Activated T-cell treated with anti-CD3 and anti-CD28 coated beads, Interleukin-2, amount 50 U/mL, for 4 hours (primary cell): ENCODE results near the gene SPIB. TPM values are rescaled to one million over a fixed set of nuclear protein-coding genes. Genes with fewer than 3 reads are reported as not detected.
"Not testable (repeated sequence)": the region's sequence is repeated elsewhere in the genome, so short reads cannot be mapped to it uniquely, and the experiment has no call there.

ENCODE experiments used
- ATAC-seq, 2 donors: fragments of 200-7000 bp; cut with Tn5 transposase; one replicate each; pipeline ENCODE4 v1.10.0; 2021
- DNase-seq: peaks from one replicate; pipeline ENCODE4 v3.0.0-alpha.2; 2020
- H3K27me3 Mint-ChIP-seq: one replicate; pipeline ENCODE4 v1.8.0; 2021; ENCODE audit warnings: low read depth, mixed read lengths
- H3K36me3 Mint-ChIP-seq: one replicate; pipeline ENCODE4 v1.8.0; 2022; ENCODE audit warnings: mixed read lengths; ENCODE audit not compliant: insufficient read depth
- H3K4me1 Mint-ChIP-seq: one replicate; pipeline ENCODE4 v1.8.0; 2021; ENCODE audit warnings: low read depth, mixed read lengths
- H3K4me3 Mint-ChIP-seq: one replicate; pipeline ENCODE4 v1.8.0; 2021; ENCODE audit warnings: mild to moderate bottlenecking, moderate library complexity, mixed read lengths
- H3K9me3 Mint-ChIP-seq: one replicate; pipeline ENCODE4 v1.8.0; 2021; ENCODE audit warnings: mixed read lengths
- total RNA-seq, 3 donors: library from RNA; stranded (reverse); gene quantifications; one replicate each; pipeline ENCODE4 v1.2.1, GENCODE V29; 2021

SPIB gene
- total RNA-seq, 3 donors from 2014 or later: 1.9 to 6.7 (median 2.1) TPM

DNA sequence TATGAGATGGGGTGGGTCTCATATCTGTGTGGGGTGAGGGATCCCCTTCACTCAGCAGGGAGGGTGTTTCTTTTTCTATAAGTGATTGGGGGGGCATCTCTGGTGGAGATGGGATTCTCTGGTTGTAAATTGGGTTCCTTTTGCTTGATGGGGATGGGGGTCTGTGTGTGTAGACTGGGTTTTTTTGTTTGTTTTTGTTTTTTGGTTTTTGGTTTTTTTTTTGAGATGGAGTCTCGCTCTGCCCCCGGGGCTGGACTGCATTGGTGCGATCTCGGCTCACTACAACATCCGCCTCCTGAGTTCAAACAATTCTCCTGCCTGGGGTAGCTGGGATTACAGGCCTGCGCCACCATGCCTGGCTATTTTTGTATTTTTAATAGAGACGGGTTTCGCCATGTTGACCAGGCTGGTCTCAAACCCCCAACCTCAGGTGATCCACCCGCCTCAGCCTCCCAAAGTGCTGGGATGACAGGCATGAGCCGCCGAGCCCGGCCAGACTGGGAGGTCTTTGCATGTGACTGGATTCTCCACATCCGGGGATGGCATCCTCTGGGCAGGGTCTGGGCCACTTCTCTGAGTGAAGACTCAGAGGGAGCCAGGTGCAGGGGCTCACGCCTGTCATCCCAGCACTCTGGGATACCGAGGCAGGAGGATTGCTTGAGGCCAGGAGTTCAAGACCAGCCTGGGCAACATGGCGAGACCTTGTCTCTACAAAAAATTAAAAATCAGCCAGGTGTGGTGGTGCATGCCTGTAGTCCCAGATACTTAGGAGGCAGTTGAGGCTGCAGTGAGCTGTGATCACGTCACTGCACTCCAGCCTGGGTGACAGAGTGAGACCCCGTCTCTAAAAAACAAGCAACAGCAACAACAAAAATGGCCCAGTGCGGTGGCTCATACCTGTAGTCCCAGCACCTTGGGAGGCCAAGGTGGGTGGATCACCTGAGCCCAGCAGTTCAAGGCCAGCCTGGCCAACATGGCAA is 14.8 kb downstream of the SPIB start:
- H3K27me3 Mint-ChIP-seq: peaks cover 19% of the 10 kb centered on the region
- peak overlapping the region; percentile 70 for H3K4me3 Mint-ChIP-seq
- ATAC-seq (no peak), DNase-seq (no peak)
- peaks cover 16% of the 10 kb centered on the region for H3K4me1 Mint-ChIP-seq
- H3K36me3 Mint-ChIP-seq: no peaks in the 10 kb centered on the region
- no peaks in the 10 kb centered on the region for H3K9me3 Mint-ChIP-seq

DNA sequence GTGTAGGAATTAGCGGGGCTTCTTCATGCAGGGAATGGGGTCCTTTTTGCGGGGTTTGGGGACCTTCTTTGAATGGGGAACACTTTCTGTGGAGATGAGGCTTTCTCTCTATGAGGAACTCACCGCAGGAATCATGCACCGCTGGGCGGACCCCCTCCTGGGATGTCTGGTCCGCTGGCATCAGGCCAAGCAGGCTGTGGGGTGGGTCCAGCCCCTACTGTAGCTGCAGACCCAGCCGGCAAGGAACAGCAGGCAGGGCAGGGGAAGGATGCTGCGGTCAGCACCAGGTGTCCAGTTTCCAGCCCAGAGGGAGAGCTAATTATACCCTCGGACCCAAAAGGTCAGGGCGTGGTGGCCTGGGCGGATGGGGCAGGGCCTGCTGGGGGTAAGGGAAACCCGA is 15.8 kb downstream of the SPIB start:
- ATAC-seq: no peak
- Mint-ChIP-seq H3K36me3 (no peaks in the 10 kb centered on the region), H3K4me3 (no peak overlapping the region), H3K4me1 (peaks cover 14% of the 10 kb centered on the region), H3K9me3 (no peaks in the 10 kb centered on the region), H3K27me3 (peaks cover 14% of the 10 kb centered on the region)
- no peak for DNase-seq

DNA sequence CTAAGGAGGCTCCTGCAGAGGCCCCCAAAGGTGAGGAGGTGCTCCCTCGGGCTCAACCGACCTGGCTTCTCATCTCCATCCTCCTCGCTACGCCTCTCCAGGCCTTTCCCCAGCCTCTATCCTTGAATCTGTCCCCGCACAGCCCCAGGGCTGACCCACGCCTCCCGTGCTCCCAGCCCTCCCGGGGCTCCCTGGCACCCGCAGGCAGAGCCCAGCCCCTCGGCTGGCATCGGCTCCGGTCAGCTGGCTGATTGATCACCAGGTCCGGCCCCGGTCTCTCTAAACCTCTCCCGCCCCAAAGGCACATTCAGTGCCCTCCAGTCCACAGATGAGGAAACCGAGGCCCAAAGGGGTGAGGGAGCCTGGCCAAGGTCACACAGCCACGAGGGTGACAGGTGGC is 16.5 kb downstream of the SPIB start:
- Mint-ChIP-seq H3K4me1 (peaks cover 14% of the 10 kb centered on the region), H3K9me3 (no peaks in the 10 kb centered on the region), H3K4me3 (no peak overlapping the region), H3K36me3 (no peaks in the 10 kb centered on the region), H3K27me3 (peaks cover 16% of the 10 kb centered on the region)
- ATAC-seq: no peak
- DNase-seq: no peak

DNA sequence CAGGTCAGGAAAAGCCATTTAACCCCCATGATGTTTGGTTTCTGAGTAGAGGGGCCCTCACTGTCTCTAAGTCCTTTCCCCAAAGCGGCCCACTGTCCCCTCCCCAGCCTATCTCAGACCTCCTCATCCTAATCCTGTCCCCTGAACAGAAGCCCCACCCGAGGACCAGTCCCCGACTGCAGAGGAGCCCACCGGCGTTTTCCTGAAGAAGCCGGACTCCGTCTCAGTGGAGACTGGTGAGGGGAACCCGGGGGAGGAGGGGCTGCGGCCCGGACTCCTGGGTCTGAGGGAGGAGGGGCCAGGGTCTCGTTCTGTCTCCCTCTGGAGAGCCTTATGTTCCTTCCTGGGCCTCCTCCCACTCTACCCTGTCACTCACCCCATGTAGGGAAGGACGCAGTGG is 16.9 kb downstream of the SPIB start:
- ATAC-seq: no peak
- H3K36me3 Mint-ChIP-seq: no peaks in the 10 kb centered on the region
- no peaks in the 10 kb centered on the region for H3K9me3 Mint-ChIP-seq
- no peak for DNase-seq
- H3K4me3 Mint-ChIP-seq: no peak overlapping the region
- H3K4me1 Mint-ChIP-seq: peaks cover 13% of the 10 kb centered on the region
- peaks cover 17% of the 10 kb centered on the region for H3K27me3 Mint-ChIP-seq

DNA sequence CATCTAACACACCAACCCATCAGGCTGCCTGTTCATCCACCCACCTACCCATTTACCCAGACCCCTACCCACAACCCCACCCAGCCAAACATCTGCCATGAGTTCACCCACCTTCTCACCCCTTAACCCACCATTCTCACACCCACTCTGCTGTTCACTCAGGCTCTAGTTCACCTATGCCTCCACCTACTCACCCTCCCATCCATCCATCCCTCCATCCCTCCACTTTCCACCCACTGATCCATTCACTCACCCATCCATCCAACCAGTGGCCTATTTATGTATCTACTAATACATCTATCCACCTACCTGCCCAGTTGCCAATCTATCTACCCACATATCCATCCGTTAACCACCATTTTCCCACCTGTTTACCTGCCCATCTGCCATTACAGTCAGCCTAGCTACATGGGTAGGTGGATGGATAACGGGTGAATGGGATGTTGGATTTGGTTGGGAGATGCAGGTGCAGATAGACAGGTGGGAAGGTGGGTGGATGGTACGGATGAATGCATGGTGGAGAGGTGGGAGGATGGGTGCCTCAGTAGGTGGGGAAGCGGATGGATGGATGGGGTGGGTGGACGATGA is 19.2 kb downstream of the SPIB start:
- H3K4me1 Mint-ChIP-seq: peaks cover under 1% of the 10 kb centered on the region
- DNase-seq (no peak), ATAC-seq (no peak)
- H3K27me3 Mint-ChIP-seq: peaks cover 14% of the 10 kb centered on the region
- H3K36me3 Mint-ChIP-seq: no peaks in the 10 kb centered on the region
- H3K4me3 Mint-ChIP-seq: no peak overlapping the region
- H3K9me3 Mint-ChIP-seq: no peaks in the 10 kb centered on the region

DNA sequence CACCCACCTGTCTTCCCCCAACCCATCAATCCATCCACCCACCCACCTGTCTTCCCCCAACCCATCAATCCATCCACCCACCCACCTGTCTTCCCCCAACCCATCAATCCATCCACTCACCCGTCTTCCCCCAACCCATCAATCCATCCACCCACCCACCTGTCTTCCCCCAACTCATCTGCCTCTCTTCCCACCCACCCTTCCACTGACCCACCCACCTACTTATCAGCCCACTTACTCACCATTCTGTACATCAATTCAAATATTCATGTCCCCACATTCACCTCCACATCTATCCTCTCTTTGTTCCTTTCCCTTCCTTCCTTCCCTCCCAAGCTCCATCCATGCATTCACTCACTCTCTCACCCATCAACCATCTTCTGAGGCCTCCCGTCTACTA is 20.4 kb downstream of the SPIB start:
- DNase-seq, H3K36me3 Mint-ChIP-seq, H3K4me3 Mint-ChIP-seq, H3K27me3 Mint-ChIP-seq, H3K9me3 Mint-ChIP-seq, ATAC-seq, H3K4me1 Mint-ChIP-seq: not testable (repeated sequence)

DNA sequence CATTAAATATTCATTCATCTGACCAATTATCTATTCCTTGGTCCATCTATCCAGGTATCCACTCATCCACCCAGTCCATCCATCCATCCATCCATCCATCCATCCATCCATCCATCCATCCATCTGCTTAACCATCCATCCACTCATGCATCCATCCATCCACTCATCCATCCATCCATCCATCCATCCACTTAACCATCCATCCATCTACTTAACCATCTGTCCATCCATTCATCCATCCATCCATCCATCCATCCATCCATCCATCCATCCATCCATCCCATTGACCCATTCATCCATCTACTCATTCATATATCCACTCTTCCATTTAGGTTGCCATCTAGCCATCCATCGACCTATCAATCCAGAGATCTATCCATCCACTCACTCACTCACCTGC is 25.3 kb downstream of the SPIB start:
- no peaks in the 10 kb centered on the region for H3K36me3 Mint-ChIP-seq
- no peak for ATAC-seq

DNA sequence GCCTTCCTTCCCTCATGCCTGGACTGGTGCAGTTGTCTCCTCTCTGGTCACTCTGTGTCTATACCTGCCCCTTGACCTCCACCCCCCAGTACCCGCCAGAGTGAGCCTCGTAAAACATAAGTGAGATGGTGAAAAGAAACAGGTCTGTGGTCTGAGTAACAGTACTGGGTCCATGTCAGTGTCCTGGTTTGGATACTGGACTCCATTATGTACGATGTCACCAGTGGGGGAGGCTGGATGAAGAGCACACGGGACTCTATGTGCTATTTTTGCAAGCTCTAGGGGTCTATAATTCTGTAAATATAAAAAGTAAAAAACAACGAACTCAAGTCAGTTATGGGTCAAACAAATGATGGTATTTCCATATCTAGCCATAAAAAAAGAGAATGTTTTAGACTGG is 28.3 kb downstream of the SPIB start:
- no peak overlapping the region for H3K4me3 Mint-ChIP-seq

More for the DNA sequence above, 25.3 kb downstream of the SPIB start:
- no peak overlapping the region for H3K4me3 Mint-ChIP-seq
- no peaks in the 10 kb centered on the region for H3K9me3 Mint-ChIP-seq
- peaks cover 10% of the 10 kb centered on the region for H3K27me3 Mint-ChIP-seq
- DNase-seq: no peak
- no peaks in the 10 kb centered on the region for H3K4me1 Mint-ChIP-seq

DNA sequence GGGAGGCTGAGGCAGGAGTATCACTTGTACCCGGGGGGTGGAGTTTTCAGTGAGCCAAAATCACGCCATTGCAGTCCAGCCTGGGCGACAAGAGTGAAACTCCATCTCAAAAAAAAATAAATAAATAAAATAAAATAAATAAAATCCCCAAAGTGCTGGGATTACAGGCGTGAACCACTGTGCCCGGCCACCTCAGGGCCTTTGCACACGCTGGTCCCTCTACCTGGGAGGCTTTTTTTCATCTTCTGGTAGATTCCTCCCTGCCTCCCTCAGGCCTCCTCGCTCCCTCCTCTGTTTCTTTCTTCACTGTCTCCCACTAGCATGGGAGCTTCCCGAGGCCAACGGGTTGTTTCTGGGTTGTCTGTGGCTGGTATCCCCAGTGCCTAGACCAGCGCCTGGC is 29.0 kb downstream of the SPIB start:
- Mint-ChIP-seq H3K9me3 (no peaks in the 10 kb centered on the region), H3K4me1 (peaks cover 5% of the 10 kb centered on the region), H3K4me3 (no peak overlapping the region), H3K36me3 (no peaks in the 10 kb centered on the region), H3K27me3 (peaks cover 11% of the 10 kb centered on the region)
- no peak for DNase-seq
- ATAC-seq: no peak

More for the DNA sequence above, 28.3 kb downstream of the SPIB start:
- peaks cover 5% of the 10 kb centered on the region for H3K4me1 Mint-ChIP-seq
- no peaks in the 10 kb centered on the region for H3K9me3 Mint-ChIP-seq
- no peaks in the 10 kb centered on the region for H3K36me3 Mint-ChIP-seq
- no peak for ATAC-seq
- no peak for DNase-seq
- H3K27me3 Mint-ChIP-seq: peaks cover 11% of the 10 kb centered on the region

DNA sequence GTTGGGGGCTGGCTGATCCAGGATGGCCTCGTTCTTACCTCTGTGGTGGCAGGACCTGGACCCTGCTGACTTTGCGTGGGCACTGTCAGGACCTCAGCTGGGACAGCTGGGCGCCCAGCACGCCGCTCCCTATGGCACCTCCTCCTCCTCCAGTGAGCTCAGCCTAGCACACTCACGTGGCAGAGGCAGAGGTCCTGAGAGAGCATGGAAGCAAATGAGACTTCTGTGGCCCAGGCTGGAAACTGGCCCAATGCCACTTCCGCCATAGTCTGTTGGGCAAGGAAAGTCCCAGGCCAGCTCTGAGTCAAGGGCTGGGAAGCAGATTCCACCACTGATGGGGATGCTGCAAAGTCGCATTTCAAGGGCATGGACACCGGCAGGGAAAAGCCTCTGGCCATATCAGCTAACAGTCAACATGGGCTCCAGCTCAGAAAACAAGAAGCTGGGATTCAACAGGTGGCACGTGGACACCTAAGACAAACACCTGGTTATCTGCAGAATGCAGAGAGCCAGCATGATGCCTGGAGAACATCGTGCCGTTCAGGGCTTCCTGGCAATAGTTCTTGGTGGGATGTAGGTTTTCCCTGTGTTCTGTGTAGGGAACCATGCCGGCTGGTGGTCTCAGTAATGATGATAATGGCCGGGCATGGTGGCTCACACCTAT is 30.6 kb downstream of the SPIB start:
- Mint-ChIP-seq H3K4me3 (no peak overlapping the region), H3K27me3 (peaks cover 11% of the 10 kb centered on the region), H3K9me3 (no peaks in the 10 kb centered on the region), H3K36me3 (no peaks in the 10 kb centered on the region), H3K4me1 (peaks cover 5% of the 10 kb centered on the region)
- ATAC-seq (no peak), DNase-seq (no peak)

DNA sequence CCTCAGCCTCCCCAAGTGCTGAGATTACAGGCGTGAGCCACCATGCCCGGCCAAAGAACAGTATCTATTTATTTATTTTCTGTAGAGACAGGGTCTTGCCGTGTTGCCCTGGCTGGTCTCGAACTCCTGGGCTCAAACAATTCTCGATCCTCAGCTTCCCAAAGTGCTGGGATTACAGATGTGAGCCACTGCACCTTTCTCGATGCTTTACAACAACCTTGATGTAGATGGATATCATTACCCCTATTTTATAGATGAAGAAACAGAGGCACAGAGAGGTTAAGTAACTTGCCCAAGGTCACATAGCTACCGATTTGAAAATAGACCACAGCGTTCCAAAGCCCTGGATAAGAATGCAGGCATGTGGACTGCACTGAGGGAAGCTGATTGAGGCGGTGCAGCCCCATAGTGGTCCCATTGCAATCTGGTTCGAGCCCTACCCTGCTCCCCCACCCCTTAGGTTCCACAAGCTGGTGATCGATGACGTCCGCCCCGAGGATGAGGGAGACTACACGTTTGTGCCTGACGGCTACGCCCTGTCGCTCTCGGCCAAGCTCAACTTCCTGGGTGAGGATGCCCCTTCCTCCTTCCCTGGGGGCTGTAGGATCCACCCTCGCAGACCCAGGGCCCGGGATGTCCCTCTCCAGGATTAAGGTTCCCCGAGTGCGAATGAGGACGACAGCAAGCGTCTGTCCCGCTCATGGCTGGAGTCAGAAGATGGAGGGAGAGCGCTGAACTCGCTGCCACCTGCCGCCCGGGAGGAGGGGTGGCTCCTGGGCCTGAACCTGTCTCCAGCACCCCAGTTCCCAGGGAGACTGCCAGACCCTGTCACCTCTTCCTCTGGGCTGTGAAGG is 31.9 kb downstream of the SPIB start:
- DNase-seq (no peak), ATAC-seq (no peak)
- H3K4me1 Mint-ChIP-seq: peaks cover 5% of the 10 kb centered on the region
- no peaks in the 10 kb centered on the region for H3K36me3 Mint-ChIP-seq
- peak overlapping the region; percentile 16 for H3K4me3 Mint-ChIP-seq
- peaks cover 14% of the 10 kb centered on the region for H3K27me3 Mint-ChIP-seq
- H3K9me3 Mint-ChIP-seq: no peaks in the 10 kb centered on the region

DNA sequence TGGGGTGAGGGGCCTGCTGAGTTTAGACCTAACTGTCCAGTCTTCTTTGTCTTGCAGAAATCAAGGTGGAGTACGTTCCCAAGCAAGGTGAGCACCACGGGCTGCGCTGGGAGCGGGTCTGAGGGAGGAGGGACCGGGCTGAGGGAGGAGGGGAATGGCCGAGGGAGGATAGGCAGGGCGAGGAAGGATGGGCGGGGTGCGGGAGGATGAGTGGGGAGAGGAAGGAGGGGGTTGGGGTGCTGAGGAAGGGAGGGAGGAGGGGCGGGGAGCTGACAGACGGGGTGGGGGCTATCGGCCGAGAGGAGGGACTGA is 32.4 kb downstream of the SPIB start:
- Mint-ChIP-seq H3K4me1 (peaks cover 5% of the 10 kb centered on the region), H3K27me3 (peaks cover 17% of the 10 kb centered on the region), H3K4me3 (no peak overlapping the region), H3K9me3 (no peaks in the 10 kb centered on the region), H3K36me3 (no peaks in the 10 kb centered on the region)
- ATAC-seq: no peak
- no peak for DNase-seq

DNA sequence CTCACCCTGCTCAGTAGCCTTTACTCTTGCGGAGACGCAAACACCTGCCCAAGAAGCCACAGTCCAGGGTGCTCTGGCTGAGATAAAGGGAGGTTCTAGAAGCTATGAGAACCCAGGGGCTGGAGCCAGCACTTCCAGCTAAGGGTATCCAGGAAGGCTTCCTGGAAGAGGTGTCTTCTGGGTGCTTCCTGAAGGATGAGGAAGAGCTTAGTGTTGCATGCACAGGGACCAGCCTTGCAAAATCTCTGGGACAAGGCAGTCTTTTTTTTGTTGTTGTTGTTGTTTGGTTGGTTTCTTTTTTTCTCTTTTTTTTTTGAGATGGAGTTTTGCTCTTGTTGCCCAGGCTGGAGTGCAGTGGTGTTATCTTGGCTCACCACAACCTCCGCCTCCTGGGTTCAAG is 34.5 kb downstream of the SPIB start:
- DNase-seq: no peak
- ATAC-seq: no peak
- H3K4me3 Mint-ChIP-seq: no peak overlapping the region
- H3K27me3 Mint-ChIP-seq: peaks cover 32% of the 10 kb centered on the region
- no peaks in the 10 kb centered on the region for H3K36me3 Mint-ChIP-seq
- no peaks in the 10 kb centered on the region for H3K9me3 Mint-ChIP-seq
- peaks cover 5% of the 10 kb centered on the region for H3K4me1 Mint-ChIP-seq

DNA sequence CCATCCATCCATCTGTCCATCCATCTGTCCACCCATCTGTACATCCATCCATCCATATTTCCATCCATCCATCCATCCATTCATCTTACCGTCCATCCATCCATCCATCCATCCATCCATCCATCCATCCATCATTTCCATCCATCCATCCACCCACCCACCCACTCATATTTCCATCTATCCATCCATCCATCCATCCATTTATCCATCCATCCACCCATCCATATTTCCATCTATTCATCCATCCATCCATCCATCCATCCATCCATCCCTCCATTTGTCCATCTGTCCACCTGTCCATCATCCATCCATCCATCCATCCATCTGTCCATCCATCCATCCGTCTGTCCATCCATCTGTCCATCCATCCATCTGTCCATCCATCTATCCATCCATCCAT is 37.3 kb downstream of the SPIB start:
- ATAC-seq (no peak), DNase-seq (no peak)
- Mint-ChIP-seq H3K36me3 (no peaks in the 10 kb centered on the region), H3K27me3 (peaks cover 38% of the 10 kb centered on the region), H3K9me3 (no peaks in the 10 kb centered on the region), H3K4me3 (no peak overlapping the region), H3K4me1 (peaks cover 6% of the 10 kb centered on the region)
